NB4 (cell line): ENCODE results near the gene MAP3K1.

ENCODE experiments used
- CTCF ChIP-seq: IDR thresholded peaks from one replicate; pipeline ENCODE4 v1.5.1; 2012; ENCODE audit warnings: low read depth, low read length
- MYC ChIP-seq: IDR thresholded peaks from 2 replicates; pipeline ENCODE4 v1.6.1; 2011; ENCODE audit warnings: low read depth, low read length

- TF ChIP-seq CTCF, result no peak
- TF ChIP-seq MYC, result no peak
Measured at GRCh38 chr5:56802205-56802604, 13.1 kb upstream of the MAP3K1 start.
